ENCODE data around the gene MAB21L3.

MAB21L3 gene

GRCh38 chr1:116110567-116111523 lies at the start of gene MAB21L3:
Gene MAB21L3 (plus strand): TSS chr1:116111399. CDS start chr1:116112616, 1,217 bp downstream.
- H3K9me3 ChIP-seq (ENCODE audit: insufficient read depth, low read length), result no peaks in the 10 kb centered on the region
- TF ChIP-seq CTCF (IDR thresholded peaks at IDR 0.05; ENCODE audit: insufficient read depth, low read length, poor library complexity, severe bottlenecking), result no peak
- no peak for TF ChIP-seq EZH2phosphoT487 (conservative IDR thresholded peaks at IDR 0.05; ENCODE audit: low read length)
- no peaks in the 10 kb centered on the region for H3K36me3 ChIP-seq (ENCODE audit: low read length)
- H3K27me3 ChIP-seq (ENCODE audit: low read length), result no peaks in the 10 kb centered on the region
- no peaks in the 10 kb centered on the region for H3K79me2 ChIP-seq (ENCODE audit: insufficient read depth, low read length)
- H2AFZ ChIP-seq (ENCODE audit: low read depth, low read length, severe bottlenecking), result no peak within 1 kb of the TSS
- no peak within 1 kb of the TSS for H3K4me2 ChIP-seq (ENCODE audit: low read depth, low read length, poor library complexity, severe bottlenecking)
- H3K4me3 ChIP-seq (ENCODE audit: insufficient read depth, low read length, poor library complexity, severe bottlenecking), result no peak within 1 kb of the TSS
- no peak within 1 kb of the TSS for H3K9ac ChIP-seq (ENCODE audit: low read length)
- no peaks in the 10 kb centered on the region for H3F3A ChIP-seq (ENCODE audit: insufficient read depth)
- H3K9me2 ChIP-seq (replicated peaks; ENCODE audit: insufficient read depth, low read length), result no peaks in the 10 kb centered on the region
- no peaks in the 10 kb centered on the region for H4K20me1 ChIP-seq (ENCODE audit: low read depth, low read length)
- no peak within 1 kb of the TSS for H3K27ac ChIP-seq (ENCODE audit: low read depth, low read length)

- H3K9ac ChIP-seq (ENCODE audit: low read length), result no peak overlapping the region
- no peak for TF ChIP-seq CTCF (IDR thresholded peaks at IDR 0.05; ENCODE audit: insufficient read depth, low read length, poor library complexity, severe bottlenecking)
- no peak for TF ChIP-seq EZH2phosphoT487 (conservative IDR thresholded peaks at IDR 0.05; ENCODE audit: low read length)
Observed at GRCh38 chr1:116062201-116062600, 49.0 kb upstream of the MAB21L3 start.

GRCh38 chr1:116064616-116065015 lies 46.6 kb upstream of the MAB21L3 start:
- no peaks in the 10 kb centered on the region for H3K36me3 ChIP-seq (ENCODE audit: low read length)
- H3K4me3 ChIP-seq (ENCODE audit: insufficient read depth, low read length, poor library complexity, severe bottlenecking), result no peak overlapping the region
- no peak overlapping the region for H3K4me2 ChIP-seq (ENCODE audit: low read depth, low read length, poor library complexity, severe bottlenecking)
- no peaks in the 10 kb centered on the region for H3K79me2 ChIP-seq (ENCODE audit: insufficient read depth, low read length)
- H4K20me1 ChIP-seq (ENCODE audit: low read depth, low read length), result no peaks in the 10 kb centered on the region
- H3K9me2 ChIP-seq (replicated peaks; ENCODE audit: insufficient read depth, low read length), result no peaks in the 10 kb centered on the region
- H2AFZ ChIP-seq (ENCODE audit: low read depth, low read length, severe bottlenecking), result no peak overlapping the region
- H3F3A ChIP-seq (ENCODE audit: insufficient read depth), result no peaks in the 10 kb centered on the region
- no peak overlapping the region for H3K27ac ChIP-seq (ENCODE audit: low read depth, low read length)
- no peak overlapping the region for H3K9ac ChIP-seq (ENCODE audit: low read length)
- TF ChIP-seq CTCF (IDR thresholded peaks at IDR 0.05; ENCODE audit: insufficient read depth, low read length, poor library complexity, severe bottlenecking) (no peak), EZH2phosphoT487 (conservative IDR thresholded peaks at IDR 0.05; ENCODE audit: low read length) (no peak)
- H3K27me3 ChIP-seq (ENCODE audit: low read length), result no peaks in the 10 kb centered on the region
- no peaks in the 10 kb centered on the region for H3K9me3 ChIP-seq (ENCODE audit: insufficient read depth, low read length)

More at GRCh38 chr1:116062201-116062600, 49.0 kb upstream of the MAB21L3 start:
- Histone ChIP-seq H4K20me1 (ENCODE audit: low read depth, low read length) (no peaks in the 10 kb centered on the region), H3K4me3 (ENCODE audit: insufficient read depth, low read length, poor library complexity, severe bottlenecking) (no peak overlapping the region), H2AFZ (ENCODE audit: low read depth, low read length, severe bottlenecking) (no peak overlapping the region), H3K9me3 (ENCODE audit: insufficient read depth, low read length) (no peaks in the 10 kb centered on the region), H3K27ac (ENCODE audit: low read depth, low read length) (no peak overlapping the region), H3K4me2 (ENCODE audit: low read depth, low read length, poor library complexity, severe bottlenecking) (no peak overlapping the region), H3K79me2 (ENCODE audit: insufficient read depth, low read length) (no peaks in the 10 kb centered on the region), H3K27me3 (ENCODE audit: low read length) (no peaks in the 10 kb centered on the region), H3K9me2 (replicated peaks; ENCODE audit: insufficient read depth, low read length) (no peaks in the 10 kb centered on the region), H3K36me3 (ENCODE audit: low read length) (no peaks in the 10 kb centered on the region), H3F3A (ENCODE audit: insufficient read depth) (no peaks in the 10 kb centered on the region)

All from SU-DHL-6 (cell line).